ENCODE results near the gene CHRD. TPM values are rescaled to one million over a fixed set of nuclear protein-coding genes. Genes with fewer than 3 reads are reported as not detected.

CHRD gene
- polyA plus RNA-seq, 1 of the 3 experiments (the other 2 are of a cell fraction), result 0.95 TPM

DNA sequence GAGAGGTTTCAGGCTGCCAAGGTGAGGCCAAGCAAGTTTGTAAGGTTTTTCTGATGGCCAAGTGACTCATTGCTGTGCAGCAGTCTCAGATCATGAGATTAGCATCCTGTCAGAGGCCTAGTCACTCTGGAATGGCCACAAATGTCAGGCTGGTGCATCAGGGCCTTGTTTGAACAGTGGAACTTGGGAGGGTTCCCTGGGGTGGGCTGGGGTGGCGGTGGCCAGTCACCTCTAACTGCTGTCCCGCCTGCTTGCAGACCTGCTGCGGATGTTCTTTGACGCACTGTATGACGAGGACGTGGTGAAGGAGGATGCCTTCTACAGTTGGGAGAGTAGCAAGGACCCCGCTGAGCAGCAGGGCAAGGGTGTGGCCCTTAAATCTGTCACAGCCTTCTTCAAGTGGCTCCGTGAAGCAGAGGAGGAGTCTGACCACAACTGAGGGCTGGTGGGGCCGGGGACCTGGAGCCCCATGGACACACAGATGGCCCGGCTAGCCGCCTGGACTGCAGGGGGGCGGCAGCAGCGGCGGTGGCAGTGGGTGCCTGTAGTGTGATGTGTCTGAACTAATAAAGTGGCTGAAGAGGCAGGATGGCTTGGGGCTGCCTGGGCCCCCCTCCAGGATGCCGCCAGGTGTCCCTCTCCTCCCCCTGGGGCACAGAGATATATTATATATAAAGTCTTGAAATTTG is 45.2 kb upstream of the CHRD start (continued):
- peak; percentile 70 for TF ChIP-seq PBX3 (IDR thresholded peaks at IDR 0.05)
- no peak for TF ChIP-seq SMC3 (IDR thresholded peaks at IDR 0.05; ENCODE audit: low read depth, low read length)
- TF ChIP-seq, protein P1, sequence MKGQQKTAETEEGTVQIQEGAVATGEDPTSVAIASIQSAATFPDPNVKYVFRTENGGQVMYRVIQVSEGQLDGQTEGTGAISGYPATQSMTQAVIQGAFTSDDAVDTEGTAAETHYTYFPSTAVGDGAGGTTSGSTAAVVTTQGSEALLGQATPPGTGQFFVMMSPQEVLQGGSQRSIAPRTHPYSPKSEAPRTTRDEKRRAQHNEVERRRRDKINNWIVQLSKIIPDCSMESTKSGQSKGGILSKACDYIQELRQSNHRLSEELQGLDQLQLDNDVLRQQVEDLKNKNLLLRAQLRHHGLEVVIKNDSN (IDR thresholded peaks at IDR 0.05; ENCODE audit: borderline replicate concordance, low read depth), result no peak
- no peak for TF ChIP-seq MXI1 (IDR thresholded peaks at IDR 0.05; ENCODE audit: low read depth, low read length)
- no peak for TF ChIP-seq RCOR1 (IDR thresholded peaks at IDR 0.05; ENCODE audit: low read length)
- TF ChIP-seq GATA2 (CRISPR knock-in tag; IDR thresholded peaks at IDR 0.05), result no peak
- peak; percentile 29; the same call in 1 of the 2 replicates for TF ChIP-seq NFIC (IDR thresholded peaks at IDR 0.05; ENCODE audit: borderline replicate concordance)
- TF ChIP-seq, protein P2, sequence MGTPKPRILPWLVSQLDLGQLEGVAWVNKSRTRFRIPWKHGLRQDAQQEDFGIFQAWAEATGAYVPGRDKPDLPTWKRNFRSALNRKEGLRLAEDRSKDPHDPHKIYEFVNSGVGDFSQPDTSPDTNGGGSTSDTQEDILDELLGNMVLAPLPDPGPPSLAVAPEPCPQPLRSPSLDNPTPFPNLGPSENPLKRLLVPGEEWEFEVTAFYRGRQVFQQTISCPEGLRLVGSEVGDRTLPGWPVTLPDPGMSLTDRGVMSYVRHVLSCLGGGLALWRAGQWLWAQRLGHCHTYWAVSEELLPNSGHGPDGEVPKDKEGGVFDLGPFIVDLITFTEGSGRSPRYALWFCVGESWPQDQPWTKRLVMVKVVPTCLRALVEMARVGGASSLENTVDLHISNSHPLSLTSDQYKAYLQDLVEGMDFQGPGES (IDR thresholded peaks at IDR 0.05; ENCODE audit: low read depth, low read length), result no peak

DNA sequence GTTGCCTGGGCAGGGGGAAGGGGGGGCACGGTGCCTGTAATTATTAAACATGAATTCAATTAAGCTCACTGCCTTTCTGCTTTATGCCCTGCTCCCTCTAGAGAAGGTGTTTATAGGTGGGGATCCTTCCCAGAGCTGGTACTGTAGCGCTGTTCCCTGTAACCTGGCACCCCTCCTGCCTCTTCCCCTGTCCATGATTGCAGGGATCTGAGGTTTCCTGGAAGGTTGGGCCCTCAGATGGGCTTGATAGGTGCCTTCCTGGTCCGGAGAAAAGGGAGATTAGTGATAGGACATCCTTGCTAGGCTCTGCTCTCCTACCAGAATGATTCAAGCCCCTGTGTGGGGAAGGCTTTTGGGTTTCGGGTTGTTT is 44.6 kb upstream of the CHRD start:
- H3K4me3 ChIP-seq (ENCODE audit: low read depth in 2 of 2, low read length in 1 of 2), result peak overlapping the region; percentile 72 to 74; a peak in 2 of 4 replicates
- 67% methylated on average over 3 of the region's 4 CpGs for WGBS (ENCODE audit: low lambda C conversion rate)
- peak; percentile 56 for DNase-seq

More for the DNA sequence above, 44.6 kb upstream of the CHRD start:
- peaks cover 37 to 53% of the 10 kb centered on the region in 2 experiments; a peak in 3 of 4 replicates for H3K4me1 ChIP-seq (ENCODE audit: control insufficient read depth in 1 of 2, insufficient read depth in 2 of 2, low read depth in 1 of 2, low read length in 1 of 2)
- peaks cover 23% of the 10 kb centered on the region for H4K20me1 ChIP-seq (ENCODE audit: insufficient read depth)
- peak overlapping the region; percentile 54 to 90 for H3K27ac ChIP-seq (ENCODE audit: low read depth in 2 of 2, low read length in 1 of 2)
- ChIA-PET POLR2A (interaction anchor here (0.7 to 1.0 kb wide), 3 partner anchors 13 to 27 kb away, joined by 3 to 5 read pairs (median 3); no protein-coding TSS in a partner anchor), CTCF (interaction anchor here (1.0 to 1.2 kb wide), 2 partner anchors 14 to 18 kb away, joined by 4 to 5 read pairs; no protein-coding TSS in a partner anchor)
- no peaks in the 10 kb centered on the region for H3K9me2 ChIP-seq
- H3K79me2 ChIP-seq (ENCODE audit: insufficient read depth), result peaks cover 61% of the 10 kb centered on the region
- H3K27me3 ChIP-seq (ENCODE audit: insufficient read depth), result no peaks in the 10 kb centered on the region
- H3K36me3 ChIP-seq (replicated peaks in 1 of 2; ENCODE audit: control insufficient read depth in 1 of 2, insufficient read depth in 2 of 2, low read length in 1 of 2), result peaks cover 36 to 48% of the 10 kb centered on the region in 2 experiments
- peaks cover 54% of the 10 kb centered on the region for H3F3A ChIP-seq (replicated peaks; ENCODE audit: insufficient read depth)
- no peaks in the 10 kb centered on the region for H3K9me3 ChIP-seq
- TF ChIP-seq ELF1 (IDR thresholded peaks at IDR 0.05) (no peak), SMC3 (IDR thresholded peaks at IDR 0.05; ENCODE audit: low read depth, low read length) (no peak), RXRA (IDR thresholded peaks at IDR 0.05; ENCODE audit: borderline replicate concordance, low read depth) (no peak), FOXJ3 (CRISPR knock-in tag; IDR thresholded peaks at IDR 0.05) (no peak), MEF2A (IDR thresholded peaks at IDR 0.05; ENCODE audit: borderline replicate concordance, low read depth) (no peak), EZH2phosphoT487 (IDR thresholded peaks at IDR 0.05; ENCODE audit: borderline replicate concordance, low read depth) (no peak), GATA2 (CRISPR knock-in tag; IDR thresholded peaks at IDR 0.05) (no peak), TCF12 (IDR thresholded peaks at IDR 0.05) (no peak)
- TF ChIP-seq, protein P3, sequence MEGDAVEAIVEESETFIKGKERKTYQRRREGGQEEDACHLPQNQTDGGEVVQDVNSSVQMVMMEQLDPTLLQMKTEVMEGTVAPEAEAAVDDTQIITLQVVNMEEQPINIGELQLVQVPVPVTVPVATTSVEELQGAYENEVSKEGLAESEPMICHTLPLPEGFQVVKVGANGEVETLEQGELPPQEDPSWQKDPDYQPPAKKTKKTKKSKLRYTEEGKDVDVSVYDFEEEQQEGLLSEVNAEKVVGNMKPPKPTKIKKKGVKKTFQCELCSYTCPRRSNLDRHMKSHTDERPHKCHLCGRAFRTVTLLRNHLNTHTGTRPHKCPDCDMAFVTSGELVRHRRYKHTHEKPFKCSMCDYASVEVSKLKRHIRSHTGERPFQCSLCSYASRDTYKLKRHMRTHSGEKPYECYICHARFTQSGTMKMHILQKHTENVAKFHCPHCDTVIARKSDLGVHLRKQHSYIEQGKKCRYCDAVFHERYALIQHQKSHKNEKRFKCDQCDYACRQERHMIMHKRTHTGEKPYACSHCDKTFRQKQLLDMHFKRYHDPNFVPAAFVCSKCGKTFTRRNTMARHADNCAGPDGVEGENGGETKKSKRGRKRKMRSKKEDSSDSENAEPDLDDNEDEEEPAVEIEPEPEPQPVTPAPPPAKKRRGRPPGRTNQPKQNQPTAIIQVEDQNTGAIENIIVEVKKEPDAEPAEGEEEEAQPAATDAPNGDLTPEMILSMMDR (IDR thresholded peaks at IDR 0.05), result no peak
- H2AFZ ChIP-seq (ENCODE audit: low read depth), result no peak overlapping the region
- peak overlapping the region; percentile 83 for H3K9ac ChIP-seq
- H3K4me2 ChIP-seq, result peak overlapping the region; percentile 85
